Endothelial cell of umbilical vein (primary cell): ENCODE results near the gene DOP1A. TPM values are rescaled to one million over a fixed set of nuclear protein-coding genes. Genes with fewer than 3 reads are reported as not detected.

ENCODE experiments used
- BruUV-seq: library from RNA; stranded (reverse); fragments of 400-500 nt; replicated peaks from 2 replicates; lab custom pipeline; 2021; lab: Mats Ljungman, UMichigan
- CTCF ChIA-PET: fragments of 300-600, 350-600 bp; sonication (Branson Sonifier 250); formaldehyde crosslinking; loops from one replicate; lab custom pipeline; 2021; ENCODE audit warnings: antibody characterized with exemption, inconsistent platforms; lab: Charles Lee
- POLR2A ChIA-PET: fragments of 300-600, 350-600 bp; sonication (Branson Sonifier 250); formaldehyde crosslinking; loops from one replicate; lab custom pipeline; 2021; ENCODE audit warnings: antibody characterized with exemption, inconsistent platforms; lab: Charles Lee
- DNase-seq: peaks from one replicate; pipeline ENCODE4 v3.0.0-alpha.2; 2011; ENCODE audit warnings: low read depth, low spot score
- FAIRE-seq: peaks from 2 replicates; lab custom pipeline; 2011; peaks lifted over from hg19 to GRCh38; lab: Jason Lieb, UNC
- H2AFZ ChIP-seq: 2 replicates; pipeline ENCODE4 v1.6.0; 2012; ENCODE audit warnings: low read depth, low read length, control low read depth, inconsistent platforms
- H3K27ac ChIP-seq: 2 replicates; pipeline ENCODE4 v1.5.1; 2011; ENCODE audit warnings: low read depth, mild to moderate bottlenecking, control low read depth, low read length, moderate library complexity; ENCODE audit not compliant: insufficient read depth
- H3K27me3 ChIP-seq, 2 experiments: 2 replicates each; pipeline versions ENCODE4 v1.6.0 to v1.6.1; 2011; ENCODE audit warnings: low read length in 2 of 2, mixed read lengths in 1 of 2; ENCODE audit not compliant: control insufficient read depth in 2 of 2, insufficient read depth in 2 of 2
- H3K36me3 ChIP-seq, 2 experiments: 2 replicates in 1 of 2; 3 replicates in 1 of 2; pipeline ENCODE4 v1.5.1; 2011; ENCODE audit warnings: low read length in 2 of 2, mild to moderate bottlenecking in 1 of 2, moderate library complexity in 1 of 2; ENCODE audit not compliant: control insufficient read depth in 2 of 2, insufficient read depth in 2 of 2; ENCODE audit errors: extremely low read depth in 1 of 2
- H3K4me1 ChIP-seq: 3 replicates; pipeline ENCODE4 v1.5.1; 2011; ENCODE audit warnings: mild to moderate bottlenecking, low read length; ENCODE audit not compliant: control insufficient read depth, insufficient read depth; ENCODE audit errors: extremely low read depth
- H3K4me2 ChIP-seq: 2 replicates; pipeline ENCODE4 v1.6.1; 2011; ENCODE audit warnings: low read length, control low read depth, mixed read lengths; ENCODE audit not compliant: insufficient read depth
- H3K4me3 ChIP-seq, 3 experiments: fragments of 200-600 bp in 1 of 3; sonication (generic), shearing (Covaris generic) in 1 of 3; replicated peaks in 1 of 3; 2 replicates each; pipeline ENCODE4 v1.5.1; 2011 to 2016; ENCODE audit warnings: control low read depth in 3 of 3, low read length in 3 of 3, mild to moderate bottlenecking in 2 of 3, inconsistent platforms in 1 of 3, low read depth in 1 of 3, moderate library complexity in 1 of 3; ENCODE audit not compliant: insufficient read depth in 1 of 3
- H3K79me2 ChIP-seq: 2 replicates; pipeline ENCODE4 v1.6.0; 2012; ENCODE audit warnings: low read length, inconsistent platforms; ENCODE audit not compliant: control insufficient read depth, insufficient read depth
- H3K9ac ChIP-seq: replicated peaks from 2 replicates; pipeline ENCODE3; 2011; ENCODE audit warnings: low read length, control low read depth; ENCODE audit not compliant: insufficient read depth; ENCODE audit errors: extremely low read depth
- H3K9me1 ChIP-seq: replicated peaks from 3 replicates; pipeline ENCODE4 v1.6.0; 2011; ENCODE audit warnings: mild to moderate bottlenecking, low read length; ENCODE audit not compliant: control insufficient read depth, insufficient read depth; ENCODE audit errors: extremely low read depth
- H3K9me3 ChIP-seq: replicated peaks from 2 replicates; pipeline ENCODE4 v1.5.1; 2012; ENCODE audit warnings: low read length, inconsistent platforms; ENCODE audit not compliant: control insufficient read depth, insufficient read depth
- H4K20me1 ChIP-seq: replicated peaks from 2 replicates; pipeline ENCODE3; 2011; ENCODE audit warnings: mild to moderate bottlenecking, low read length; ENCODE audit not compliant: control insufficient read depth, insufficient read depth; ENCODE audit errors: extremely low read depth
- CTCF ChIP-seq, 2 donors: IDR thresholded peaks; 1 replicate in 1 of 2; 2 replicates in 1 of 2; pipeline ENCODE4 v1.5.1; 2011; ENCODE audit warnings: low read length in 2 of 2, mild to moderate bottlenecking in 2 of 2, moderate library complexity in 2 of 2, control low read depth in 1 of 2, inconsistent platforms in 1 of 2, low read depth in 1 of 2; ENCODE audit not compliant: insufficient read depth in 1 of 2; ENCODE audit errors: extremely low read depth in 1 of 2
- EZH2 ChIP-seq: IDR thresholded peaks from 2 replicates; pipeline ENCODE4 v1.6.1; 2012; ENCODE audit warnings: borderline replicate concordance, low read depth, mild to moderate bottlenecking, moderate library complexity, low read length, inconsistent platforms; ENCODE audit not compliant: severe bottlenecking
- FOS ChIP-seq: IDR thresholded peaks from 2 replicates; pipeline ENCODE4 v1.6.1; 2011; ENCODE audit warnings: mild to moderate bottlenecking, low read length, moderate library complexity, borderline replicate concordance; ENCODE audit not compliant: insufficient read depth
- GATA2 ChIP-seq: IDR thresholded peaks from 2 replicates; pipeline ENCODE4 v1.7.0; 2011; ENCODE audit warnings: low read depth, mild to moderate bottlenecking, moderate library complexity, mixed read lengths, low read length; ENCODE audit not compliant: insufficient read length, insufficient read depth
- JUN ChIP-seq: IDR thresholded peaks from 2 replicates; pipeline ENCODE4 v1.6.1; 2011; ENCODE audit warnings: borderline replicate concordance, low read depth; ENCODE audit not compliant: insufficient read length, insufficient read depth
- MAX ChIP-seq: IDR thresholded peaks from 2 replicates; pipeline ENCODE4 v1.6.1; 2011; ENCODE audit not compliant: insufficient read depth, insufficient read length
- MYC ChIP-seq: IDR thresholded peaks from one replicate; pipeline ENCODE4 v1.6.1; 2011; ENCODE audit warnings: mild to moderate bottlenecking, low read depth, low read length
- POLR2AphosphoS5 ChIP-seq: IDR thresholded peaks from 2 replicates; pipeline ENCODE4 v1.6.1; 2012; ENCODE audit warnings: low read depth, mild to moderate bottlenecking, control low read depth, low read length, moderate library complexity; ENCODE audit not compliant: insufficient read depth
- dilution Hi-C: fragments of 300-500 bp; cut with MboI; formaldehyde crosslinking; loops from one replicate; pipeline ENCODE4 v1.15.0; 2019; ENCODE audit warnings: low sequenced_read_pairs; ENCODE audit not compliant: extremely low pct_ligation_motif_present
- intact Hi-C: fragments of 100-400 bp; cut with micrococcal nuclease; formaldehyde crosslinking; loops from one replicate; pipeline ENCODE4 v1.10.0; 2022
- polyA plus RNA-seq, 4 experiments: library from polyadenylated mRNA; depleted of rRNA in 3 of 4; stranded (reverse) in 3 of 4; unstranded in 1 of 4; fragments of >200 nt; gene quantifications; 2 replicates each; pipeline versions ENCODE4 v1.2.1 to v1.2.3, GENCODE V29; 2011 to 2012; ENCODE audit warnings: missing spikeins in 1 of 4
- total RNA-seq: library from RNA; stranded (reverse); gene quantifications from 2 replicates; pipeline ENCODE4 v1.2.3, GENCODE V29; 2021

Gene DOP1A
- total and polyA plus RNA-seq, 2 donors (not counting 3 experiments of a cell fraction or from before 2014, with no cell fraction given): 6.3 to 12.3 TPM

- H3K9ac ChIP-seq: no peak overlapping the region
- DNase-seq: no peak
- H3K36me3 ChIP-seq: no peaks in the 10 kb centered on the region
- no peak for FAIRE-seq
- H4K20me1 ChIP-seq: no peaks in the 10 kb centered on the region
- H3K9me3 ChIP-seq: no peaks in the 10 kb centered on the region
- ChIA-PET POLR2A (no interaction called here), CTCF (no interaction called here)
- intact Hi-C loops: no loop called here
- H3K4me3 ChIP-seq: no peak overlapping the region
- no peaks in the 10 kb centered on the region for H3K27me3 ChIP-seq
- dilution Hi-C loops: loop anchor here (25.0 kb wide), 1 partner anchor 416 kb away; the partner anchor contains the start of gene PRSS35
- H3K4me2 ChIP-seq: no peak overlapping the region
- peaks cover 5% of the 10 kb centered on the region for H3K4me1 ChIP-seq
- TF ChIP-seq GATA2: no peak
- no peak for TF ChIP-seq CTCF (IDR thresholded peaks at IDR 0.05; ENCODE audit: extremely low read depth in 1 of 2, insufficient read depth in 1 of 2, low read depth in 1 of 2, low read length in 2 of 2)
- no peak for TF ChIP-seq POLR2AphosphoS5
- no peak for TF ChIP-seq MAX
- no peak overlapping the region for H2AFZ ChIP-seq
- BruUV-seq: no TSS peak
- no peaks in the 10 kb centered on the region for H3K9me1 ChIP-seq
- no peaks in the 10 kb centered on the region for H3K79me2 ChIP-seq
- no peak overlapping the region for H3K27ac ChIP-seq
These were observed 29.3 kb downstream of the DOP1A start for GRCh38 chr6:83096791-83097190.

GRCh38 chr6:83097204-83097603, 29.7 kb downstream of the DOP1A start:
- H3K27ac ChIP-seq: no peak overlapping the region
- intact Hi-C loops (no loop called here), dilution Hi-C loops (loop anchor here (25.0 kb wide), 1 partner anchor 415 kb away; the partner anchor contains the start of gene PRSS35)
- H3K79me2 ChIP-seq: no peaks in the 10 kb centered on the region
- ChIA-PET POLR2A (no interaction called here), CTCF (interaction anchor here (1.3 kb wide), 1 partner anchor 29 kb away, joined by 4 read pairs; the partner anchor contains the start of gene DOP1A)
- H2AFZ ChIP-seq: no peak overlapping the region
- no TSS peak for BruUV-seq
- FAIRE-seq: no peak
- no peaks in the 10 kb centered on the region for H3K36me3 ChIP-seq
- H3K4me1 ChIP-seq: peaks cover 5% of the 10 kb centered on the region
- peak; percentile 24 for DNase-seq
- H3K9me3 ChIP-seq: no peaks in the 10 kb centered on the region
- H3K9me1 ChIP-seq: no peaks in the 10 kb centered on the region
- H4K20me1 ChIP-seq: no peaks in the 10 kb centered on the region
- H3K4me3 ChIP-seq: no peak overlapping the region
- no peak overlapping the region for H3K4me2 ChIP-seq
- TF ChIP-seq EZH2 (no peak), JUN (no peak), MAX (no peak), FOS (no peak), MYC (no peak), CTCF (IDR thresholded peaks at IDR 0.05; ENCODE audit: extremely low read depth in 1 of 2, insufficient read depth in 1 of 2, low read depth in 1 of 2, low read length in 2 of 2) (no peak)
- no peaks in the 10 kb centered on the region for H3K27me3 ChIP-seq
- H3K9ac ChIP-seq: no peak overlapping the region
